H54 (cell line): Measurements from ENCODE around the gene COL9A1.
"Not testable (repeated sequence)": the region's sequence is repeated elsewhere in the genome, so short reads cannot be mapped to it uniquely, and the experiment has no call there.

Source experiments
- DNase-seq: peaks from one replicate; pipeline ENCODE4 v3.0.0; 2011; ENCODE audit warnings: low spot score, mixed read lengths; ENCODE audit not compliant: insufficient read length
- FAIRE-seq: peaks from 3 replicates; lab custom pipeline; 2011; peaks lifted over from hg19 to GRCh38; lab: Jason Lieb, UNC
- POLR2A ChIP-seq: IDR thresholded peaks from 2 replicates; pipeline ENCODE4 v1.6.1; 2011; ENCODE audit warnings: low read depth, mild to moderate bottlenecking, low read length

COL9A1 gene

DNA sequence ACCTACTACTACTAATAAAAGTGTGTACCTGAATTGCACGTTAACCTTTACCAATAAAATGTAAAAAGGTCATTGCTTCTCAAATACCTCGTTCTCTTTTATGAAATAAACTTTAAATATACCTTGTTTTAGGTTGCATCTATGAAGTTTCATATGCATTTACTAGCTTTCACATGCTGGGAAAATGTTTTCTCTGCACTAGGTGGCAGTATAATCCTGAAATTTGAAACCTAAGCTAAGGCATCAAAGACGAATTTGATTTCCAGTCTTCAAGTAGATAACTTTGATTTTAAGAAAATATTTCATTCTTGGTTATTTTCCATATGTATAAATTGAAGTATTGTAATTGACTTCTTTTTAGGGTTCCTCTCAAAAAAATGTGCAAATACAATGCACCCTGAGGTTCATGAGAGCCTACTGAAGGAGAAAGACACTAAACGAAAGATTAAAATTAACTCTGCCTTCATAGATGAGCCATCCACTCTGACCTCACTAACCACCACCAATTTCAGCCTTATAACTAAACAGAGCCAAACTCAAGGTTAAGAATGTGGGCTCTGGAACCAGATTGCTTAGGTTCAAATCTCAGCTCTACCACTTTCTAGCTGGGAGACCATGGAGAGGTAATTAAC lies 7.3 kb upstream of the COL9A1 start:
- DNase-seq (no peak), FAIRE-seq (peak; percentile 15)
- TF ChIP-seq POLR2A: no peak

DNA sequence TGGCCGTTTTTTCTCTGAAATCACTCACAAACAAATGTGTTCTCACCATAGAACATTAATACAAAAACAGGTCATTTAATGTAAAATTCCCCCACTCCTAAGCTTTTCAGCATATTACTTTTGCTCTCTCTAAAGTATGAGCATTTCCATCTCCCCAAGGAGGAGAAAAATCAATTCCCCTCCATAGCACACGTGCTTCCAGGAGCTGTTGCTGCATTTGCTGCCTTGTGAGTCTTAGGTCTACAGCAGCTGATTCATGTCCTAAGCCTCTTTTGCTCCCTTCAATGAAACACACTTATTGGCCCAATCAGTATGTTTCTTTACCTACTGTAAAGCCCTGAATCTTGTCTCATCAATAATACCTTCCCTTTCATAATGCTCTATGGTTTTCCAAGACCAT lies 6.4 kb upstream of the COL9A1 start:
- no peak for FAIRE-seq
- no peak for DNase-seq
- no peak for TF ChIP-seq POLR2A

DNA sequence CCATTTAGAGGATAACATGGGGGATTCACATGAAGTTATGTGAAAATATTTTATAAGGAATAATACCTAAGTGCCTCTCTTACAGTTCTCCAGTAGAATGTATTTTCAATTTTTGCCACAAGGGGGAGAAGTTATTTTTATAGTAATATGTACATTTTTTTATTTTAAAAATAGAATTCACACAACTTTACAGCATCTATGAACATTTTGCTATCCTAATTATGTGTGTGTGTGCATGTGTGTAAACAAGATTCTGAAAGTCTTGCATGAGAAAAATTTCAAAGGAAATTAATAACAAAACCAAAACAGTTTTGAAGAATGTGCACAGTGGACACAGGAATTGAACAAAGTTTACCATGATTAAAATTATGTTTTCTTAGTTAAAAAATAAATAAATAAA lies 5.3 kb upstream of the COL9A1 start:
- DNase-seq: not testable (repeated sequence)
- FAIRE-seq: peak; percentile 36

DNA sequence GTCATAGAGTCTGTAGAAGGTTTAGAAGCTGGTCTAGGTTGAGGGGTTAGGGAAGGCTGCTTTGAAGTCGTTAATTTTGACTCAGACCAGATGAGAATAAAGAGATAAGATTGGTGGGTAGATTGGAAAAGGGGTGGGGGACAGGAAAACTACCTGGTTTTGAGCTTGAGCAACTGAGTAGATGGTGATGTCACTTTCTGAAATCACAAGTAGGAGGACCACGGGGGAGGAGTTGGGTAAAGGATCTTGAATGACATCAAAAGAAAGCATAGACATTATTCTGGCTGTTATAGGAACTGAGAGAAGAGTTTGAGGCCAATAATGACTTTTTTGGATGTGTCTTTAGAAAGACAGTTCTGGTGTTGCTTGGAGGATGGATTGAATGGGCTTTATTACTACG lies 4.1 kb upstream of the COL9A1 start:
- DNase-seq: no peak
- no peak for TF ChIP-seq POLR2A
- FAIRE-seq: no peak

DNA sequence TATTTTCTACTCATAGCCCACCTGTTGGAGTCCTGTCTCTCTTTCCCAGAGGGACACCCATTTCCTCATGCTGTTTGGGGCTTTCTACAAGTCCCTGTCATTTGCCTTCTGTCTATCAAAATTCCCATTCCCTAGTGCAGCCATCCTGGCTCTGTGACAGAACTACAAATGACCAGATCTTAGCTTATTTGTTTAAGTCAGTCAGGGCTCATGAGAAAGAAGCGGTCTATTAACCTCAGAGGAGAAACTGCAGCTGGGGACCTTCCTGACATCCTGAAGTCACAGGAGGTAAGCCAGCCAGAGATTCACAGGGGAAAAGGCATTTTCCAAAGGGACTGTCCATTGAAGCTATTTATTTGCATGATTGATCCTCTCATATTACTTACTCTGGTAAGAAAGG lies 1.7 kb upstream of the COL9A1 start:
- TF ChIP-seq POLR2A: no peak
- DNase-seq (no peak), FAIRE-seq (no peak)

DNA sequence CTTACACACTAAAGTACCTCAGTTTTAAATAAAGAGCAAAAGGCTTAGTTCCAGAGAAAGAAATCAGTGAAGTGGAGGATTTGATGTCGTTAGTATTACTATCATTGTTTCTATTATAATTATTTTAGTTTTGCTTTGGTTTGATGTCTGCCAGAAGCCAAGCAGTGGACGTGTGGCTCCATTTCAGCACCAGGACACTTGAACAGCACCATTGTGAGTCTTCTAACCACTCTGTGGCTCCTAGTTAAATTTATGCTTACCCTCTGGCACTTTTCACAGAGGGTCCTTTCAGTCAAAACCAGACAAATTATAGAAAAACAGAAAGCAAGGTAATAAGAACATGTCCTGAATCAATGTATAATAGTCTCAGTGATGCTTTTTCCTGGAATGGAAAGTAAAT lies 3.4 kb downstream of the COL9A1 start:
- TF ChIP-seq POLR2A: no peak
- FAIRE-seq (no peak), DNase-seq (no peak)

DNA sequence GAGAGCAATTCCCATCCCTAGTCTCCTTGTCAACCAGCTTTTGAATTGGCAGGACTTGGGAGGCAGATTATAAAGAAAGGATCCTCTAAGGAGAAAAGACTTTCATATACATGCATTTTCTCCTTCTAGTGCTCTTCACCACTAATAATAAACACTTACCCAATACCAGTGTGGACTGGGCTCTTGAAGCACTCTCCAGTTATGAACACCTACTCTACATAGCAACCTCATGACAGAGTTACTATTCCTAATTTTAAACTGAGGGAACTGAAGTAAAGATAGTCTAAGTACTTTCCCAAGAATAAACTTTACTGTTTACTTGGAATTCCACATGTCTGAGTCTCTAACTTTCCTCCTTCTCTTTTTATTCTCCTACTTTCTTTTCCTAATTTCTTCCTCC lies 4.8 kb downstream of the COL9A1 start:
- FAIRE-seq (no peak), DNase-seq (no peak)
- TF ChIP-seq POLR2A: no peak

DNA sequence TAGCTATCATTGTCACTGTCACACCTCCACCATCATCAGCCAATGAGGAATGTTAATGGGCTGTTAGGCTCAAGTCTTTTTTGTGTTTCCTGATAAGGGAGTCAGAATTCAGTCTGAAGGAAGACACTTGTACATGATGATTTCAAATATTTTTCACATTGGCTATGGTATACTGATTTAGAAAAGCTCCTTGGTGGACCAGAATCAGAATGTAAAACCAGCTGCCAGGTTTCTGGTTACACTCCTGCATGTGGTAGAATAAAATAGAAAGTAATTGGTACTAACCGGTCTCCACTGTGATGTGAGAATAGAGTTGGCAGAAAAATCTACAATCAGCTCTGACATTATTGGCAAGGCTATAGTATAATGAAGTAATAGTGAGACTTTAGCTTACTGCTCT lies 10.7 kb downstream of the COL9A1 start:
- FAIRE-seq (no peak), DNase-seq (no peak)
- no peak for TF ChIP-seq POLR2A

DNA sequence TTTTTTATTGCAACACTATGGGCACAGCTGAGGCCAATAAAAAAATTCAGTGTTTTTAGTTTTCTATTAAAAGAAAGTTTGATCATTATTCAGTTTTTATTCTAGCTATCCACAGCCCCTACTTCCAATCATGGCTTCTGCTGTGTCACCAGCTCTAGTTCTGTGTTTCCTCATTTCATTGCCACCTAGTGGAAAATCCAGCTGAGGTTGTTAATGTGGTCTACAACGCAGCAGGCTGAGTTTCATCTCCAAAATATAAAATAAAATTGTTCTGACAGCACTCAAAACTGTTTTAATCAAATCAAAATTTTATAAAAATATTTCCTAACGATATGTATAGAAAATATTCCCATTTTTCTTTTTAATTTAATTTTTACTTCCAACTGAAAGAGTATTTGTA lies 13.6 kb downstream of the COL9A1 start:
- no peak for TF ChIP-seq POLR2A
- FAIRE-seq (no peak), DNase-seq (no peak)

DNA sequence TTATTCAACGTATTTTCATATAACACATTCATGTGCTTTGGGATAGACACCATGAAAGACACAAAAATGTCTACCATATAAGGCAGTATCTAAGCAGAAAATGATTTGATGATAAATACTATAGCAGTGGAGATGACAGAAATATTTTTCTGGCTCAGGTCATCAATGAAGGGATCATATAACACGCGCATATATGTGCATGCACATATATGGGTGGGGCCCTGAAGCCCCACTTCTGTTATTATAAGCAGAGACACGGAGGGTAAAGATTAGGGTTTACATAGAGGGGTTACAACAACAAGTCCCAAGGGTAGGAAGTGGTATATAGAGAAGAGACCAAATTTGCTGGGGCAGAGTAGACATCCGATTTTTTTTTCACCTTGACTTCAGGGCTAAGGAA lies 16.0 kb downstream of the COL9A1 start:
- TF ChIP-seq POLR2A: no peak
- no peak for DNase-seq
- no peak for FAIRE-seq

DNA sequence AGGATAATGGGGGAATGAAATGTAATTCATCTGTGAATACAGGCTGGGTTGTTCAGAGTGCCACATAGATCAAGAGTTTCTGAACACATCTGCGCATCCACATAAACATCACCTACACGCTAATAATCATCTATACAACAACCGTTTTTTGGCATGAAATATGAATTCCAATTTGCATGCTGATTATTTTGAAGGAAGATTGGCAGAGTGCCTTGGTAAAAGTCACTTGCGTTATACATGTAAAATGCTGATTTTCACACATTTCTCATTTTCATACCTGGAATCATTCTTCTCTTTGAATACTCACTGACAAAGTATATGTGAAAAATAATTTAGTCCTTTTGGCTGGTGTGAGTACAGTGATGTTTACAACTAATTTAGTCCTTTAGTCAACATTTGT lies 17.7 kb downstream of the COL9A1 start:
- no peak for DNase-seq
- FAIRE-seq: no peak
- TF ChIP-seq POLR2A: no peak

DNA sequence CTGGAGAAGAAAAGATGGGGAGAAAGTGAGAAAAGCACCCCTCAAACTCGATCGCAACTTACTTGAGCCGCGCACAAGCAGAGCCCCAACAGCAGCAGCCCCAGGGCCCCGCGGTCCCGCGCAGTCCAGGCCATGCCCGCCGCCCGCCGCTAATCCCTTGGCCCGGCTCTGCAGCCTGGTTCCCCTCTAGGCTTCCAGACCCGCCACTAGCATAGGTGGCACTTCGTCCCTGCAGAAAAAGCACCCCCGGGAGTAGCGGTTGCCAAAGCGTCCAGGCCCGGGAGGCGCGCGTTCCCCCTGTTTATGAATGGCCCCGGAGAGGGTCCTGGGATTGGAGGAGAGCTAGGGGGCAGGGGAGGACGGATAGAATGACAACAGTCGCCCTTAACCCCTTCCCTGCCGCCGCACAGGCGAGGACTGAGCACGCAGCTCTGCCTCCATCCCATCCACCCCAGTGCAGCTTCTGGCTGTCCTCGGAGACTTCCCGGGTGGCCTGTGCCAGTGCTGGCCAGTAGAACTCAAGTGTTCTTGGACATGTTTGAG lies 19.9 kb downstream of the COL9A1 start:
- no peak for TF ChIP-seq POLR2A
- DNase-seq (no peak), FAIRE-seq (no peak)

DNA sequence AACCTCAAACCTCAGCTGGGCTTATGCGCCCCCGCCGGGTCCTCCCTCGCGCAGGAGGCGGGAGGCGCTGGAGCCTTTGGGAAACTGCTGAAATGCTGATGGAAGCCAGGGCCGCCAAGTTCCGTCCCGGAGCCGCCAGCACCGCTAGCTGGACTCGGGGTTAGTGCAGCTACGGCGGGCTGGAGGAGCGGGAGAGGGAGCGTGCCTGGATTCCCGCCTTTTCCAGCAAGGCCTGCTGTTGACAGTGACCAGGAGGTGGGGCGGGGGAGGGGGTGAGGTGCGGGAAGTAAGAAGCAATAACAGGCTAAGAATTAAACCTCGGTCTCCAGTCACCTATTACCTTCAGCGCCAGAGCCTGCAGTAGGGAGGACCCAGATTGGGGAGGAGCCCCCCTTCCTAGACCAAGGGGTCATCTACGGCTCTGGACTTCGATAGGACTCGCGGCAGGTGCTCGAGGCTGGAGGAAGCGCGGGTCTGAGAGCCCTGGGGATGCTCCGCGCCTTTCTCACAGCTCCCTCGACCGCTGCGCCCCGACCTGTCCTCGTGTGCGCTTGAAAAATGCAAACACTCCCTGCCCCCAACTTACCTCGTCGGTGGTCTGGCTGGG lies 20.5 kb downstream of the COL9A1 start:
- no peak for TF ChIP-seq POLR2A
- no peak for DNase-seq
- no peak for FAIRE-seq

DNA sequence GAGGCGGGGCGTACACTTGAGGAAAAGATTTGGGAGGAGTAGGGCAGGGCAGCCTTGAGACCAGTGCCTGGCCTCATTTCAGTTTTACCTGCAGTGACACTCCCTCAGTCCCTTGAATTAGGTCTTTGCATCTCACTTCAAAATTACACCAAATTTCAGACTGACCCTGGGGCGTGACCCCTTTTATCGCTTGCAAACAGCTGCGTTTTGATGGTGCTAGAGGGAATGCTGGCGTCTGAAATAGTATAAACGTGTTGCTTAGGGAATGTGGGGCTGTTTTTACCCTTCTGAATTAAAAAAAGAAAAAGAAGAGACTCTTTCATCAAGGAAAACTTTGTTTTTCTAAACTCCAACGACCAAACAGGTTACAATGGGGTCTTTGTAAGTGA lies 21.0 kb downstream of the COL9A1 start:
- DNase-seq (no peak), FAIRE-seq (no peak)
- no peak for TF ChIP-seq POLR2A

DNA sequence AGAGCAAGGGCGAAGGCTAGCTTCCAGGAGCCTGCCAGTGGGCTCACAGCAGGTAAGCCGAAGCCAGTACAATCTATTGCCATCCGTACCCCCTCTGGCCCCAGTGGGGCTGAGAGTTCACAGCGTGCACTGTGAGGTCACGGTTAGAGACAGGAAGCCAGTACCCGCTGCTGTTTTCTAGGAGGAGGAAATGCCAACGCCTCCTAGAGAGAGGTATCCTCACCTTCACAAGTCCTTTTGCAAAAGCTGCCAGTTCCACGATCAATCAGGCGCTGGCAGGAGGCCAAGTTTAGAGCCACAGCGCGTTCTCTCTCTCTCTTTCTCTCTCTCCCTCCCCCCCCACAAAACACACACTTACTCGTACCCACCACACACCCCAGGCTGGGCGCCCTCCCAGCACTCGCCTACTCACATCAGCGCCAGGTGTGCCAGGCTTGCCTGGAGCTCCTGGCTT lies 22.5 kb downstream of the COL9A1 start:
- TF ChIP-seq POLR2A: no peak
- no peak for DNase-seq

DNA sequence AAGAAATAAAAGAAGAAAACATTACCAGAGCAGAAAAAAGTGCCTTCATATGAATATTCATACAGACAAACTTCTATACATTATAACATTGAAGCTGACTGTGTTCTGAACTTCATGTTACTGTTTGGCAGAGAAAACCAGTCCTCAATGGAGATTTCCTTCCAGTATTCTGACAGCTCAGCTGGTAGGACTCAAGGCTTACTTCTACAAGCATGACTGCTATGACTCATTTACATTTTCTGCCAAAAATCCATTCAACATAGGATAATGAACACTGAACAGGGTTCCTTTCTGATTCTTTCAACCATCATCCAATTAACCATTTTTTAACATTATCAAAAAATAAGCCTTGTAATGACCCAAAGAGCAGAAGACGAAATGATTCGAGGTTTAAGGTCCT lies 25.4 kb downstream of the COL9A1 start:
- FAIRE-seq (no peak), DNase-seq (no peak)
- TF ChIP-seq POLR2A: no peak

More for the DNA sequence above, 22.5 kb downstream of the COL9A1 start:
- FAIRE-seq: no peak
